Neural cell (in vitro differentiated cells): Measurements from ENCODE around the gene SUSD2.

ENCODE experiments used
- EP300 ChIP-seq: fragments of 450-650 bp; conservative IDR thresholded peaks from 2 replicates; pipeline ENCODE4 v1.6.1; 2014; ENCODE audit warnings: antibody characterized with exemption, mild to moderate bottlenecking, moderate library complexity; ENCODE audit not compliant: poor library complexity, severe bottlenecking
- EZH2 ChIP-seq: fragments of 200-600, 300-800 bp; shearing (Covaris generic), sonication (generic); IDR thresholded peaks from 2 replicates; pipeline ENCODE4 v1.6.1; 2014; ENCODE audit warnings: antibody characterized with exemption, low read length, borderline replicate concordance, mild to moderate bottlenecking; ENCODE audit not compliant: insufficient read depth, poor library complexity, severe bottlenecking
- MXI1 ChIP-seq: fragments of 450-650 bp; conservative IDR thresholded peaks from 2 replicates; pipeline ENCODE4 v1.6.1; 2014; ENCODE audit warnings: antibody characterized with exemption, mild to moderate bottlenecking; ENCODE audit not compliant: poor library complexity, severe bottlenecking
- POLR2AphosphoS5 ChIP-seq: IDR thresholded peaks from 2 replicates; pipeline ENCODE4 v1.6.1; 2012
- RAD21 ChIP-seq: fragments of 450-650 bp; conservative IDR thresholded peaks from 2 replicates; pipeline ENCODE4 v1.6.1; 2014; ENCODE audit warnings: antibody characterized with exemption, mild to moderate bottlenecking, moderate library complexity
- SMC3 ChIP-seq: fragments of 450-650 bp; conservative IDR thresholded peaks from 2 replicates; pipeline ENCODE4 v1.6.1; 2014; ENCODE audit warnings: antibody characterized with exemption, mild to moderate bottlenecking, moderate library complexity; ENCODE audit not compliant: poor library complexity
- TAF1 ChIP-seq: IDR thresholded peaks from 2 replicates; pipeline ENCODE4 v1.6.1; 2012; ENCODE audit warnings: low read depth
- TF ChIP-seq, protein P1 (sequence below): fragments of 450-650 bp; IDR thresholded peaks from 2 replicates; pipeline ENCODE4 v1.5.1; 2014; ENCODE audit warnings: antibody characterized with exemption, mild to moderate bottlenecking, moderate library complexity; ENCODE audit not compliant: poor library complexity, severe bottlenecking
- TF ChIP-seq, protein P2 (sequence below): IDR thresholded peaks from 2 replicates; pipeline ENCODE4 v1.6.1; 2012; ENCODE audit warnings: borderline replicate concordance

DNA sequence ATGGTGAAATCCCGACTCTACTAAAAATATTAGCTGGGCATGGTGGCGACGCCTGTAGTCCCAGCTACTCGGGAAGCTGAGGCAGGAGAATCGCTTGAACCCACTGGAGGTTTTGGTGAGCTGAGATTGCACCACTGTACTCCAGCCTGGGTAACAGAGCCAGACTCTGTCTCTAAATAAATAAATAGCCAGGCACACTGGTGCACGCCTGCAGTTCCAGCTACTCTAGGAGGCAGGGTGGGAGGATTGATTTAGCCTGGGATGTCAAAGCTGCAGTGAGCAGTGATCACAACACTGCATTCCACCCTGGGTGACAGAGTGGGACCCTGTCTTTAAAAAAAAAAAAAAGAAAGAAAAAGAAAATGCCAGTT is 17.4 kb downstream of the SUSD2 start:
- TF ChIP-seq, protein P1, sequence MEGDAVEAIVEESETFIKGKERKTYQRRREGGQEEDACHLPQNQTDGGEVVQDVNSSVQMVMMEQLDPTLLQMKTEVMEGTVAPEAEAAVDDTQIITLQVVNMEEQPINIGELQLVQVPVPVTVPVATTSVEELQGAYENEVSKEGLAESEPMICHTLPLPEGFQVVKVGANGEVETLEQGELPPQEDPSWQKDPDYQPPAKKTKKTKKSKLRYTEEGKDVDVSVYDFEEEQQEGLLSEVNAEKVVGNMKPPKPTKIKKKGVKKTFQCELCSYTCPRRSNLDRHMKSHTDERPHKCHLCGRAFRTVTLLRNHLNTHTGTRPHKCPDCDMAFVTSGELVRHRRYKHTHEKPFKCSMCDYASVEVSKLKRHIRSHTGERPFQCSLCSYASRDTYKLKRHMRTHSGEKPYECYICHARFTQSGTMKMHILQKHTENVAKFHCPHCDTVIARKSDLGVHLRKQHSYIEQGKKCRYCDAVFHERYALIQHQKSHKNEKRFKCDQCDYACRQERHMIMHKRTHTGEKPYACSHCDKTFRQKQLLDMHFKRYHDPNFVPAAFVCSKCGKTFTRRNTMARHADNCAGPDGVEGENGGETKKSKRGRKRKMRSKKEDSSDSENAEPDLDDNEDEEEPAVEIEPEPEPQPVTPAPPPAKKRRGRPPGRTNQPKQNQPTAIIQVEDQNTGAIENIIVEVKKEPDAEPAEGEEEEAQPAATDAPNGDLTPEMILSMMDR = no peak
- TF ChIP-seq RAD21 (no peak), POLR2AphosphoS5 (no peak), TAF1 (no peak), EZH2 (no peak), MXI1 (no peak), EP300 (no peak), SMC3 (no peak)
- TF ChIP-seq, protein P2, sequence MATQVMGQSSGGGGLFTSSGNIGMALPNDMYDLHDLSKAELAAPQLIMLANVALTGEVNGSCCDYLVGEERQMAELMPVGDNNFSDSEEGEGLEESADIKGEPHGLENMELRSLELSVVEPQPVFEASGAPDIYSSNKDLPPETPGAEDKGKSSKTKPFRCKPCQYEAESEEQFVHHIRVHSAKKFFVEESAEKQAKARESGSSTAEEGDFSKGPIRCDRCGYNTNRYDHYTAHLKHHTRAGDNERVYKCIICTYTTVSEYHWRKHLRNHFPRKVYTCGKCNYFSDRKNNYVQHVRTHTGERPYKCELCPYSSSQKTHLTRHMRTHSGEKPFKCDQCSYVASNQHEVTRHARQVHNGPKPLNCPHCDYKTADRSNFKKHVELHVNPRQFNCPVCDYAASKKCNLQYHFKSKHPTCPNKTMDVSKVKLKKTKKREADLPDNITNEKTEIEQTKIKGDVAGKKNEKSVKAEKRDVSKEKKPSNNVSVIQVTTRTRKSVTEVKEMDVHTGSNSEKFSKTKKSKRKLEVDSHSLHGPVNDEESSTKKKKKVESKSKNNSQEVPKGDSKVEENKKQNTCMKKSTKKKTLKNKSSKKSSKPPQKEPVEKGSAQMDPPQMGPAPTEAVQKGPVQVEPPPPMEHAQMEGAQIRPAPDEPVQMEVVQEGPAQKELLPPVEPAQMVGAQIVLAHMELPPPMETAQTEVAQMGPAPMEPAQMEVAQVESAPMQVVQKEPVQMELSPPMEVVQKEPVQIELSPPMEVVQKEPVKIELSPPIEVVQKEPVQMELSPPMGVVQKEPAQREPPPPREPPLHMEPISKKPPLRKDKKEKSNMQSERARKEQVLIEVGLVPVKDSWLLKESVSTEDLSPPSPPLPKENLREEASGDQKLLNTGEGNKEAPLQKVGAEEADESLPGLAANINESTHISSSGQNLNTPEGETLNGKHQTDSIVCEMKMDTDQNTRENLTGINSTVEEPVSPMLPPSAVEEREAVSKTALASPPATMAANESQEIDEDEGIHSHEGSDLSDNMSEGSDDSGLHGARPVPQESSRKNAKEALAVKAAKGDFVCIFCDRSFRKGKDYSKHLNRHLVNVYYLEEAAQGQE = no peak
